Measurements from ENCODE around the gene MUC5B. TPM values are rescaled to one million over a fixed set of nuclear protein-coding genes. Genes with fewer than 3 reads are reported as not detected.

MUC5B gene
- total RNA-seq, 1 donor from 2014 or later, result not detected

GRCh38 chr11:1256257-1257045, 33.6 kb downstream of the MUC5B start:
- TF ChIP-seq, protein P1, sequence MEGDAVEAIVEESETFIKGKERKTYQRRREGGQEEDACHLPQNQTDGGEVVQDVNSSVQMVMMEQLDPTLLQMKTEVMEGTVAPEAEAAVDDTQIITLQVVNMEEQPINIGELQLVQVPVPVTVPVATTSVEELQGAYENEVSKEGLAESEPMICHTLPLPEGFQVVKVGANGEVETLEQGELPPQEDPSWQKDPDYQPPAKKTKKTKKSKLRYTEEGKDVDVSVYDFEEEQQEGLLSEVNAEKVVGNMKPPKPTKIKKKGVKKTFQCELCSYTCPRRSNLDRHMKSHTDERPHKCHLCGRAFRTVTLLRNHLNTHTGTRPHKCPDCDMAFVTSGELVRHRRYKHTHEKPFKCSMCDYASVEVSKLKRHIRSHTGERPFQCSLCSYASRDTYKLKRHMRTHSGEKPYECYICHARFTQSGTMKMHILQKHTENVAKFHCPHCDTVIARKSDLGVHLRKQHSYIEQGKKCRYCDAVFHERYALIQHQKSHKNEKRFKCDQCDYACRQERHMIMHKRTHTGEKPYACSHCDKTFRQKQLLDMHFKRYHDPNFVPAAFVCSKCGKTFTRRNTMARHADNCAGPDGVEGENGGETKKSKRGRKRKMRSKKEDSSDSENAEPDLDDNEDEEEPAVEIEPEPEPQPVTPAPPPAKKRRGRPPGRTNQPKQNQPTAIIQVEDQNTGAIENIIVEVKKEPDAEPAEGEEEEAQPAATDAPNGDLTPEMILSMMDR (IDR thresholded peaks at IDR 0.05; ENCODE audit: unreplicated experiment), result no peak
- Mint-ChIP-seq H3K4me1 (no peaks in the 10 kb centered on the region), H3K27ac (no peak overlapping the region), H3K4me3 (no peak overlapping the region), H3K36me3 (no peaks in the 10 kb centered on the region), H3K27me3 (ENCODE audit: low read depth) (peaks cover 1% of the 10 kb centered on the region), H3K9me3 (peaks cover 3% of the 10 kb centered on the region)
- no peak for DNase-seq (ENCODE audit: low spot score in 2 of 2, unreplicated experiment in 2 of 2)

DNA sequence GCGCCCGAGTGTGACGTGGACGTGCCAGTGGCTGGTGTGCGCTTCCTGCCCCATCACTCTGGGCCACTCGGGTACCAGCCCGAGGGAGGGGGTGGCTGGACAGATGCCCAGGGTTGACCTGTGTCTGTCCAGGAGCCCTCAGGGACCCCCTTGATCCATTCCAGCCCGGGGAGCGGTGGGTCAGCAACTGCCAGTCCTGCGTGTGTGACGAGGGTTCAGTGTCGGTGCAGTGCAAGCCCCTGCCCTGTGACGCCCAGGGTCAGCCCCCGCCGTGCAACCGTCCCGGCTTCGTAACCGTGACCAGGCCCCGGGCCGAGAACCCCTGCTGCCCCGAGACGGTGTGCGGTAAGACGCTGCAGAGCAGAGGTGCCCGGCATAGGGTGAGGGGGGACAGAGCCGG, 34.5 kb downstream of the MUC5B start:
- Mint-ChIP-seq H3K9me3 (no peaks in the 10 kb centered on the region), H3K27me3 (ENCODE audit: low read depth) (peaks cover 1% of the 10 kb centered on the region), H3K27ac (no peak overlapping the region), H3K36me3 (no peaks in the 10 kb centered on the region), H3K4me3 (no peak overlapping the region), H3K4me1 (no peaks in the 10 kb centered on the region)
- DNase-seq (ENCODE audit: low spot score in 2 of 2, unreplicated experiment in 2 of 2), result no peak
- TF ChIP-seq, protein P1 (IDR thresholded peaks at IDR 0.05; ENCODE audit: unreplicated experiment), result no peak

GRCh38 chr11:1257916-1258315, 35.0 kb downstream of the MUC5B start:
- no peaks in the 10 kb centered on the region for H3K9me3 Mint-ChIP-seq
- peaks cover 1% of the 10 kb centered on the region for H3K27me3 Mint-ChIP-seq (ENCODE audit: low read depth)
- H3K27ac Mint-ChIP-seq, result no peak overlapping the region
- TF ChIP-seq, protein P1 (IDR thresholded peaks at IDR 0.05; ENCODE audit: unreplicated experiment), result no peak
- no peak for DNase-seq (ENCODE audit: low spot score in 2 of 2, unreplicated experiment in 2 of 2)
- H3K4me1 Mint-ChIP-seq, result peaks cover 2% of the 10 kb centered on the region
- H3K36me3 Mint-ChIP-seq, result no peaks in the 10 kb centered on the region
- H3K4me3 Mint-ChIP-seq, result no peak overlapping the region

DNA sequence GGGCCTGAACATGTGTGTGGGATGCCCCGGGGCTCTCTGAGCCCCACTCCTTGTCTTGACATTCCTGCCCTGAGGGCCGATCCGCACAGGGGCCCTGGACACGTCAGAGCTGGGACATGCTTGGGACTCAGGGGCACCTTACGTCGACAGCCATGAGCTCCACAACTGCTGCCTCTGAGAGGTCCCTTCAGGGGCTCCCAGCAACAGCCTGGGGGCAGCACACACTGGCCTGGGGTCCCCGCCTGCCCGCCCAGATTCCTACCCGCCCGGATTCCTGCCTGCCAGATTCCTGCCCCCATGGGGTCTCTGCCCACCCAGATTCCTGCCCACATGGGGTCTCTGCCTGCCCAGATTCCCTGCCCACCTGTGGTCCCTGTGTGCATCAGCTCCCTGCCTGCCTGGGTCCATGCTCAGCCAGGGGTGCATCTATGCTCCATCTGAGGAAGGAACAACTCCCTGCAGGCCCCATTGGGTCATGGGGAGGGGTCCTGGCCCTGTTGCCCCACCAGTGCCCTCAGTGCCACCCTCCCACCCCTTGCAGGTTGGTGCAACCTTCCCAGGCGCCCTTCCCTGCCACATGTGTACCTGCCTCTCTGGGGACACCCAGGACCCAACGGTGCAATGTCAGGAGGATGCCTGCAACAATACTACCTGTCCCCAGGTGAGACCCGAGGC, 35.7 kb downstream of the MUC5B start:
- H3K4me1 Mint-ChIP-seq, result peaks cover 2% of the 10 kb centered on the region

DNA sequence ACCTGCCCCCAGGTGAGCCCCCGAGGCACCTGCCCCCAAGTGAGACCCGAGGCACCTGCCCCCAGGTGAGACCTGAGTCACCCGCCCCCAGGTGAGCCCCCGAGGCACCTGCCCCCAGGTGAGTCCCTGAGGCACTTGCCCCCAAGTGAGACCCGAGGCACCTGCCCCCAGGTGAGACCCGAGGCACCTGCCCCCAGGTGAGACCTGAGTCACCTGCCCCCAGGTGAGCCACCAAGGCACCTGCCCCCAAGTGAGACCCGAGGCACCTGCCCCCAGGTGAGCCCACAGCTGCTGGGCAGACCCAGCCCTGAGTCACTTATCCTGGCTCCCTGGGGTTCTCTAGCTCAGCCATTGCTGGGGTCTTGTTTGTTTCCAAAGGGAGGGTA, 36.2 kb downstream of the MUC5B start:
- H3K9me3 Mint-ChIP-seq, result no peaks in the 10 kb centered on the region

More for the DNA sequence above, 35.7 kb downstream of the MUC5B start:
- no peaks in the 10 kb centered on the region for H3K9me3 Mint-ChIP-seq
- peaks cover 1% of the 10 kb centered on the region for H3K27me3 Mint-ChIP-seq (ENCODE audit: low read depth)
- no peak overlapping the region for H3K4me3 Mint-ChIP-seq
- no peak for DNase-seq (ENCODE audit: low spot score in 2 of 2, unreplicated experiment in 2 of 2)
- TF ChIP-seq, protein P1 (IDR thresholded peaks at IDR 0.05; ENCODE audit: unreplicated experiment), result no peak
- no peaks in the 10 kb centered on the region for H3K36me3 Mint-ChIP-seq
- H3K27ac Mint-ChIP-seq, result no peak overlapping the region

More for the DNA sequence above, 36.2 kb downstream of the MUC5B start:
- TF ChIP-seq, protein P1 (IDR thresholded peaks at IDR 0.05; ENCODE audit: unreplicated experiment), result no peak
- no peaks in the 10 kb centered on the region for H3K36me3 Mint-ChIP-seq
- no peak for DNase-seq (ENCODE audit: low spot score in 2 of 2, unreplicated experiment in 2 of 2)
- H3K4me3 Mint-ChIP-seq, result no peak overlapping the region
- peaks cover 2% of the 10 kb centered on the region for H3K4me1 Mint-ChIP-seq
- no peak overlapping the region for H3K27ac Mint-ChIP-seq
- peaks cover 1% of the 10 kb centered on the region for H3K27me3 Mint-ChIP-seq (ENCODE audit: low read depth)

All from mesothelial cell of epicardium (in vitro differentiated cells).